HEK293 (cell line): Measurements from ENCODE around the gene MAEA.

Experiments
- CTCF ChIA-PET: fragments of 350-600 bp; formaldehyde crosslinking; extraction: SDS; loops from one replicate; lab custom pipeline; 2021; ENCODE audit warnings: antibody characterized with exemption; lab: Yijun Ruan, JAX
- POLR2A ChIA-PET: fragments of 300-600 bp; formaldehyde crosslinking; extraction: SDS; loops from one replicate; lab custom pipeline; 2020; ENCODE audit warnings: antibody characterized with exemption, inconsistent platforms; lab: Yijun Ruan, JAX
- H3K27ac ChIP-seq: fragments of 200-500 bp; sonication (Bioruptor generic); 2 replicates; pipeline ENCODE4 v1.5.1; 2014; ENCODE audit warnings: low read depth, low read length, control low read depth, inconsistent platforms; ENCODE audit errors: extremely low read depth
- H3K36me3 ChIP-seq, 2 experiments: fragments of 200-500 bp in 1 of 2; sonication (Bioruptor generic) in 1 of 2; 1 replicate in 1 of 2; 2 replicates in 1 of 2; pipeline ENCODE4 v1.5.1; 2014 to 2017; ENCODE audit warnings: inconsistent platforms in 2 of 2, low read length in 2 of 2; ENCODE audit not compliant: control insufficient read depth in 2 of 2, insufficient read depth in 1 of 2
- H3K4me1 ChIP-seq: fragments of 200-500 bp; sonication (Bioruptor generic); 2 replicates; pipeline ENCODE4 v1.5.1; 2014; ENCODE audit warnings: mild to moderate bottlenecking, low read length, inconsistent platforms; ENCODE audit not compliant: control insufficient read depth, insufficient read depth
- H3K4me3 ChIP-seq: 2 replicates; pipeline ENCODE4 v1.5.1; 2011; ENCODE audit warnings: low read depth, mild to moderate bottlenecking, control low read depth, low read length, moderate library complexity
- H3K9me3 ChIP-seq: fragments of 200-500 bp; sonication (Bioruptor generic); 2 replicates; pipeline ENCODE4 v1.5.1; 2014; ENCODE audit warnings: low read depth, low read length, inconsistent platforms; ENCODE audit not compliant: control insufficient read depth, insufficient read depth
- HOXC10 ChIP-seq: sonication (generic); formaldehyde crosslinking; IDR thresholded peaks from 2 replicates; pipeline ENCODE4 v1.8.1; 2023; ENCODE audit warnings: mild to moderate bottlenecking, missing genetic modification reagents
- KLF10 ChIP-seq: fragments of 450-650 bp; IDR thresholded peaks from 2 replicates; pipeline ENCODE4 v1.5.1; 2018; ENCODE audit warnings: missing biosample characterization, mild to moderate bottlenecking, missing genetic modification characterization
- SCRT2 ChIP-seq: fragments of 450-650 bp; formaldehyde crosslinking; IDR thresholded peaks from 2 replicates; pipeline ENCODE4 v1.5.1; 2016; ENCODE audit warnings: missing biosample characterization, missing genetic modification characterization
- ZBTB20 ChIP-seq: fragments of 450-650 bp; formaldehyde crosslinking; IDR thresholded peaks from 2 replicates; pipeline ENCODE4 v1.5.1; 2016; ENCODE audit warnings: missing biosample characterization, missing genetic modification characterization
- ZFHX2 ChIP-seq: fragments of 450-650 bp; formaldehyde crosslinking; conservative IDR thresholded peaks from 2 replicates; pipeline ENCODE4 v1.5.1; 2016; ENCODE audit warnings: missing biosample characterization, missing genetic modification characterization
- ZFP69B ChIP-seq: fragments of 450-650 bp; formaldehyde crosslinking; IDR thresholded peaks from 2 replicates; pipeline ENCODE4 v1.5.1; 2016; ENCODE audit warnings: missing biosample characterization, missing genetic modification characterization
- ZNF114 ChIP-seq: fragments of 450-650 bp; formaldehyde crosslinking; IDR thresholded peaks from 2 replicates; pipeline ENCODE4 v1.5.0; 2017; ENCODE audit warnings: missing biosample characterization, missing genetic modification characterization
- ZNF341 ChIP-seq: fragments of 450-650 bp; formaldehyde crosslinking; IDR thresholded peaks from 2 replicates; pipeline ENCODE4; 2016; ENCODE audit warnings: low read depth, missing biosample characterization, missing genetic modification characterization
- ZNF521 ChIP-seq: fragments of 450-650 bp; formaldehyde crosslinking; IDR thresholded peaks from 2 replicates; pipeline ENCODE4 v1.5.1; 2017; ENCODE audit warnings: missing biosample characterization, mild to moderate bottlenecking, missing genetic modification characterization
- ZNF530 ChIP-seq: fragments of 450-650 bp; formaldehyde crosslinking; IDR thresholded peaks from 2 replicates; pipeline ENCODE4 v1.5.1; 2016; ENCODE audit warnings: low read depth, missing biosample characterization, missing genetic modification characterization
- ZNF555 ChIP-seq: fragments of 450-650 bp; formaldehyde crosslinking; conservative IDR thresholded peaks from 2 replicates; pipeline ENCODE4 v1.5.1; 2017; ENCODE audit warnings: missing biosample characterization, mild to moderate bottlenecking, missing genetic modification characterization, inconsistent platforms
- ZNF585B ChIP-seq: fragments of 450-650 bp; formaldehyde crosslinking; IDR thresholded peaks from 2 replicates; pipeline ENCODE4 v1.5.1; 2016; ENCODE audit warnings: missing biosample characterization, missing genetic modification characterization
- ZNF626 ChIP-seq: fragments of 450-650 bp; sonication (Bioruptor Pico); formaldehyde crosslinking; IDR thresholded peaks from 2 replicates; pipeline ENCODE4 v1.5.1; 2018; ENCODE audit warnings: missing biosample characterization, missing genetic modification characterization, inconsistent platforms
- ZNF677 ChIP-seq: fragments of 450-650 bp; IDR thresholded peaks from 2 replicates; pipeline ENCODE4 v1.5.0; 2018; ENCODE audit warnings: missing biosample characterization, mild to moderate bottlenecking, missing genetic modification characterization, moderate library complexity
- ZNF776 ChIP-seq: fragments of 450-650 bp; formaldehyde crosslinking; IDR thresholded peaks from 2 replicates; pipeline ENCODE4 v1.5.0; 2017; ENCODE audit warnings: missing biosample characterization, missing genetic modification characterization, borderline replicate concordance
- ZSCAN23 ChIP-seq: fragments of 450-650 bp; formaldehyde crosslinking; IDR thresholded peaks from 2 replicates; pipeline ENCODE4 v1.5.1; 2016; ENCODE audit warnings: missing biosample characterization, missing genetic modification characterization
- TF ChIP-seq, protein P1 (sequence below): fragments of 450-650 bp; formaldehyde crosslinking; IDR thresholded peaks from 2 replicates; pipeline ENCODE4 v1.5.1; 2016; ENCODE audit warnings: missing biosample characterization, missing genetic modification characterization
- TF ChIP-seq, protein P2 (sequence below): fragments of 450-650 bp; formaldehyde crosslinking; conservative IDR thresholded peaks from 2 replicates; pipeline ENCODE4 v1.5.1; 2016; ENCODE audit warnings: low read depth, missing biosample characterization, missing genetic modification characterization
- TF ChIP-seq, protein P3 (sequence below): fragments of 450-650 bp; formaldehyde crosslinking; IDR thresholded peaks from 2 replicates; pipeline ENCODE4 v1.5.1; 2017; ENCODE audit warnings: missing biosample characterization, missing genetic modification characterization
- TF ChIP-seq, protein P4 (sequence below): fragments of 450-650 bp; formaldehyde crosslinking; IDR thresholded peaks from 2 replicates; pipeline ENCODE4 v1.5.1; 2016; ENCODE audit warnings: missing biosample characterization, missing genetic modification characterization

Gene MAEA

DNA sequence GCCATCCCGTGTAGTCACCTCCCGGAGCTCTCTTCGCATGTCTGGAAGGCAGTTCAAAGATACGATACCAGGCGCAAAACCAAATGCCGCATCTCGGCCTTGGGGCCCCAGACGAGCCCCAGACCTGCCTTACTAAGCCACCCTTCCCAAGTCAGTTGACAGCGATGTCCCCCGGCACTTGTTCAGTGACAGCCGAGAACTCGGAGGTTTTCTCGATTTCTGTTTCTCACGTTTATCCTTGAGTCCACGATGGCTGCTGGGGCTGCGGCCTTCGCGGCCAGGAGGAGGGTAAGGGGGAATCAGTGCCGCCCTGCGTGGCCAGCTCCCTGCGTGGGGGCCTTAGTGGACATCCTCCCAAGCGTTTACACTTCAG, 7.3 kb downstream of the MAEA start:
- Histone ChIP-seq H3K4me1 (peaks cover 3% of the 10 kb centered on the region; the same call in 1 of the 2 replicates), H3K27ac (no peak overlapping the region), H3K36me3 (peaks cover 0 to 55% of the 10 kb centered on the region in 2 experiments; a peak in 2 of 3 replicates), H3K9me3 (no peaks in the 10 kb centered on the region), H3K4me3 (no peak overlapping the region)
- TF ChIP-seq, protein P1, sequence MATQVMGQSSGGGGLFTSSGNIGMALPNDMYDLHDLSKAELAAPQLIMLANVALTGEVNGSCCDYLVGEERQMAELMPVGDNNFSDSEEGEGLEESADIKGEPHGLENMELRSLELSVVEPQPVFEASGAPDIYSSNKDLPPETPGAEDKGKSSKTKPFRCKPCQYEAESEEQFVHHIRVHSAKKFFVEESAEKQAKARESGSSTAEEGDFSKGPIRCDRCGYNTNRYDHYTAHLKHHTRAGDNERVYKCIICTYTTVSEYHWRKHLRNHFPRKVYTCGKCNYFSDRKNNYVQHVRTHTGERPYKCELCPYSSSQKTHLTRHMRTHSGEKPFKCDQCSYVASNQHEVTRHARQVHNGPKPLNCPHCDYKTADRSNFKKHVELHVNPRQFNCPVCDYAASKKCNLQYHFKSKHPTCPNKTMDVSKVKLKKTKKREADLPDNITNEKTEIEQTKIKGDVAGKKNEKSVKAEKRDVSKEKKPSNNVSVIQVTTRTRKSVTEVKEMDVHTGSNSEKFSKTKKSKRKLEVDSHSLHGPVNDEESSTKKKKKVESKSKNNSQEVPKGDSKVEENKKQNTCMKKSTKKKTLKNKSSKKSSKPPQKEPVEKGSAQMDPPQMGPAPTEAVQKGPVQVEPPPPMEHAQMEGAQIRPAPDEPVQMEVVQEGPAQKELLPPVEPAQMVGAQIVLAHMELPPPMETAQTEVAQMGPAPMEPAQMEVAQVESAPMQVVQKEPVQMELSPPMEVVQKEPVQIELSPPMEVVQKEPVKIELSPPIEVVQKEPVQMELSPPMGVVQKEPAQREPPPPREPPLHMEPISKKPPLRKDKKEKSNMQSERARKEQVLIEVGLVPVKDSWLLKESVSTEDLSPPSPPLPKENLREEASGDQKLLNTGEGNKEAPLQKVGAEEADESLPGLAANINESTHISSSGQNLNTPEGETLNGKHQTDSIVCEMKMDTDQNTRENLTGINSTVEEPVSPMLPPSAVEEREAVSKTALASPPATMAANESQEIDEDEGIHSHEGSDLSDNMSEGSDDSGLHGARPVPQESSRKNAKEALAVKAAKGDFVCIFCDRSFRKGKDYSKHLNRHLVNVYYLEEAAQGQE (tag by site-specific recombination) = no peak
- TF ChIP-seq ZNF626 (tag by site-specific recombination) = no peak
- no peak for TF ChIP-seq KLF10 (tag by site-specific recombination)
- TF ChIP-seq, protein P2, sequence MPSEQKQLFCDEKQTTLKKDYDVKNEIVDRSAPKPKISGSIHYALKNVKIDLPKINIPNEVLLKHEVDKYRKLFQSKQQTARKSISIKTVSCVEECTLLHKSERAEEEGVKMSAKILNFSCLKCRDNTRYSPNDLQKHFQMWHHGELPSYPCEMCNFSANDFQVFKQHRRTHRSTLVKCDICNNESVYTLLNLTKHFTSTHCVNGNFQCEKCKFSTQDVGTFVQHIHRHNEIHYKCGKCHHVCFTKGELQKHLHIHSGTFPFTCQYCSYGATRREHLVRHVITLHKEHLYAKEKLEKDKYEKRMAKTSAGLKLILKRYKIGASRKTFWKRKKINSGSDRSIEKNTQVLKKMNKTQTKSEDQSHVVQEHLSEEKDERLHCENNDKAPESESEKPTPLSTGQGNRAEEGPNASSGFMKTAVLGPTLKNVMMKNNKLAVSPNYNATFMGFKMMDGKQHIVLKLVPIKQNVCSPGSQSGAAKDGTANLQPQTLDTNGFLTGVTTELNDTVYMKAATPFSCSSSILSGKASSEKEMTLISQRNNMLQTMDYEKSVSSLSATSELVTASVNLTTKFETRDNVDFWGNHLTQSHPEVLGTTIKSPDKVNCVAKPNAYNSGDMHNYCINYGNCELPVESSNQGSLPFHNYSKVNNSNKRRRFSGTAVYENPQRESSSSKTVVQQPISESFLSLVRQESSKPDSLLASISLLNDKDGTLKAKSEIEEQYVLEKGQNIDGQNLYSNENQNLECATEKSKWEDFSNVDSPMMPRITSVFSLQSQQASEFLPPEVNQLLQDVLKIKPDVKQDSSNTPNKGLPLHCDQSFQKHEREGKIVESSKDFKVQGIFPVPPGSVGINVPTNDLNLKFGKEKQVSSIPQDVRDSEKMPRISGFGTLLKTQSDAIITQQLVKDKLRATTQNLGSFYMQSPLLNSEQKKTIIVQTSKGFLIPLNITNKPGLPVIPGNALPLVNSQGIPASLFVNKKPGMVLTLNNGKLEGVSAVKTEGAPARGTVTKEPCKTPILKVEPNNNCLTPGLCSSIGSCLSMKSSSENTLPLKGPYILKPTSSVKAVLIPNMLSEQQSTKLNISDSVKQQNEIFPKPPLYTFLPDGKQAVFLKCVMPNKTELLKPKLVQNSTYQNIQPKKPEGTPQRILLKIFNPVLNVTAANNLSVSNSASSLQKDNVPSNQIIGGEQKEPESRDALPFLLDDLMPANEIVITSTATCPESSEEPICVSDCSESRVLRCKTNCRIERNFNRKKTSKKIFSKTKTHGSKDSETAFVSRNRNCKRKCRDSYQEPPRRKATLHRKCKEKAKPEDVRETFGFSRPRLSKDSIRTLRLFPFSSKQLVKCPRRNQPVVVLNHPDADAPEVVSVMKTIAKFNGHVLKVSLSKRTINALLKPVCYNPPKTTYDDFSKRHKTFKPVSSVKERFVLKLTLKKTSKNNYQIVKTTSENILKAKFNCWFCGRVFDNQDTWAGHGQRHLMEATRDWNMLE = no peak
- TF ChIP-seq SCRT2 (tag by site-specific recombination) = no peak
- no peak for TF ChIP-seq ZNF114
- TF ChIP-seq ZNF341 (tag by site-specific recombination) = no peak
- TF ChIP-seq ZFP69B (tag by site-specific recombination) = no peak
- no peak for TF ChIP-seq HOXC10
- ChIA-PET POLR2A (no interaction called here), CTCF (no interaction called here)

DNA sequence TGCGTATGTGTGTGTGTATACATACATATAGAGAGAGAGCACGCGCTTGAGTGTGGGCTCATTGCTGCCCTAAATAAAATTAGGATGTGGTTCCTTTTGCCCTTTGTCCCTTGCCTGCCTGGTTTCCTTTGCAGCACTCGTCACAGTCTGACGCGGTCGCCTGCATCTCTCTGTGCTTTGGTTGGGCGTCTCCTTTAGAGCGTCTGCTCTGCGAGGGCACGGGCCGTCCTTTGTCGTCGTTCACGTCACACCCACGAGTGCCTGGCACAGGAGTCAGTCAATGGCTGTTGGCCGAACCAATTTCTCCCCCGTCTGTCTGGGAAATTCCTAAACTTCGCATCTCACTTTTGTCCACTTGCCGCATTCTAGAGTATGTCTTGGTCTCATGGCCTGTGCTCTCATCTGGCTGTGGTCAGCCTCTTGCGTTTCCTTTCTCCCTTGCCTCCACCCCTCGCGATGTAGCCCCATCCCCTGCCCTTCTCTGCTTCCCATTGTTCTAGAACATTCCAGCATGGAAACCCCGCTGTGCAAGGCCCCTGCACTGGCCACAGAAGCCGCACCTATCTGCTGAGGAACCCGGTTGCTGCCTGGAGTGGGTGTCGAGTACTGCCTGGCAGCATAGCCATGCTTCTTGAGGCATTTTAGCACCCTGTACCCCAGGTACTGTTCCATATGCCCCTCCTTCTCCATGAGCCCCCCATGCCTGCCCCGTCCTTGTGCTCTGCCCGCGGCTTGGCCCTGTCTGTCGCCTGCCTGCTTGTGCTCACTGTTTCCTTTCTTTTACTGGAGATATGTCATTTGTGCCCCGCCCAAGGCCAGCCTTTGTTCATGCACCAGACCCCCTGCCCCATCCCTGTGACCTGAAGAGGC, 8.0 kb downstream of the MAEA start:
- no peak overlapping the region for H3K4me3 ChIP-seq
- CTCF ChIA-PET = no interaction called here
- H3K9me3 ChIP-seq = no peaks in the 10 kb centered on the region
- H3K27ac ChIP-seq = no peak overlapping the region
- H3K36me3 ChIP-seq = peaks cover 0 to 49% of the 10 kb centered on the region in 2 experiments; a peak in 2 of 3 replicates
- H3K4me1 ChIP-seq = peaks cover 3% of the 10 kb centered on the region; the same call in 1 of the 2 replicates
- POLR2A ChIA-PET = no interaction called here
- TF ChIP-seq ZNF585B (0 out of 2 replicates have a peak, but pooled peaks have one; percentile 22), ZFHX2 (tag by site-specific recombination) (no peak)

DNA sequence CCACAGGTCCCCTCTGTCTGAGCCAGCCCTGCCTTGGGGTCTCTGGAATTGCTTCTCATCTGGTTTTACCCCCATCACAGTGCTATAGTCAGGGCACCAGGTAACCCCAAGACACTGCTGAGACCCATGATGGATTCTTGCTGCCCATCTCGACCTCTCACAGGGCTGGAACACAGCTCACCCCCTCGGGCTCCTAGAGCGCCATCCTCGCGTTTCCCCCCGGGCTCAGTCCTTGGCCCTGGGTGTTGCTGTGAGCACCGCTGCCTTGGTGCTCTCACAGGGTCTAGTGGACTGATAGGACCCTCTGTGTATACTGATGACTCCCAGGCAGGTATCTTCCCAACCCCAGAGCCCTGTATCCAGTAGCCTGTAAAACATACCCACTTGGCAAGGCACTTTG, 8.8 kb downstream of the MAEA start:
- CTCF ChIA-PET = no interaction called here
- no peak overlapping the region for H3K4me3 ChIP-seq
- POLR2A ChIA-PET = interaction anchor here (0.6 kb wide), 1 partner anchor 8 kb away, joined by 3 read pairs; no protein-coding TSS in a partner anchor
- H3K4me1 ChIP-seq = peaks cover 3% of the 10 kb centered on the region; the same call in 1 of the 2 replicates
- H3K27ac ChIP-seq = no peak overlapping the region
- peaks cover 0 to 49% of the 10 kb centered on the region in 2 experiments; a peak in 2 of 3 replicates for H3K36me3 ChIP-seq
- H3K9me3 ChIP-seq = no peaks in the 10 kb centered on the region
- no peak for TF ChIP-seq ZNF530 (tag by site-specific recombination)
- no peak for TF ChIP-seq ZNF776 (tag by site-specific recombination)
- TF ChIP-seq, protein P3, sequence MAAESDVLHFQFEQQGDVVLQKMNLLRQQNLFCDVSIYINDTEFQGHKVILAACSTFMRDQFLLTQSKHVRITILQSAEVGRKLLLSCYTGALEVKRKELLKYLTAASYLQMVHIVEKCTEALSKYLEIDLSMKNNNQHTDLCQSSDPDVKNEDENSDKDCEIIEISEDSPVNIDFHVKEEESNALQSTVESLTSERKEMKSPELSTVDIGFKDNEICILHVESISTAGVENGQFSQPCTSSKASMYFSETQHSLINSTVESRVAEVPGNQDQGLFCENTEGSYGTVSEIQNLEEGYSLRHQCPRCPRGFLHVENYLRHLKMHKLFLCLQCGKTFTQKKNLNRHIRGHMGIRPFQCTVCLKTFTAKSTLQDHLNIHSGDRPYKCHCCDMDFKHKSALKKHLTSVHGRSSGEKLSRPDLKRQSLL = no peak
- TF ChIP-seq ZNF521 (tag by site-specific recombination) = no peak
- TF ChIP-seq ZNF677 (tag by site-specific recombination) = no peak
- TF ChIP-seq ZNF555 (tag by site-specific recombination) = no peak
- TF ChIP-seq, protein P4, sequence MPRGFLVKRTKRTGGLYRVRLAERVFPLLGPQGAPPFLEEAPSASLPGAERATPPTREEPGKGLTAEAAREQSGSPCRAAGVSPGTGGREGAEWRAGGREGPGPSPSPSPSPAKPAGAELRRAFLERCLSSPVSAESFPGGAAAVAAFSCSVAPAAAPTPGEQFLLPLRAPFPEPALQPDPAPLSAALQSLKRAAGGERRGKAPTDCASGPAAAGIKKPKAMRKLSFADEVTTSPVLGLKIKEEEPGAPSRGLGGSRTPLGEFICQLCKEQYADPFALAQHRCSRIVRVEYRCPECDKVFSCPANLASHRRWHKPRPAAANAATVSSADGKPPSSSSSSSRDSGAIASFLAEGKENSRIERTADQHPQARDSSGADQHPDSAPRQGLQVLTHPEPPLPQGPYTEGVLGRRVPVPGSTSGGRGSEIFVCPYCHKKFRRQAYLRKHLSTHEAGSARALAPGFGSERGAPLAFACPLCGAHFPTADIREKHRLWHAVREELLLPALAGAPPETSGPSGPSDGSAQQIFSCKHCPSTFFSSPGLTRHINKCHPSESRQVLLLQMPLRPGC (tag by site-specific recombination) = no peak
- no peak for TF ChIP-seq ZBTB20 (tag by site-specific recombination)
- no peak for TF ChIP-seq ZSCAN23 (tag by site-specific recombination)
